Gastrocnemius medialis (tissue), 4 donors: ENCODE results near the gene MARCHF10. TPM values are rescaled to one million over a fixed set of nuclear protein-coding genes. Genes with fewer than 3 reads are reported as not detected.

ENCODE experiments used
- ATAC-seq, 2 donors: fragments of 150-250 bp; one replicate each; pipeline ENCODE4 v1.9.1; 2016
- DNase-seq, 2 donors: peaks; one replicate each; pipeline ENCODE4 v3.0.0-alpha.2; 2019
- H3K27ac ChIP-seq, 4 donors: fragments of 200-600 bp; sonication (generic); 1 replicate in 1 of 4; 2 replicates in 3 of 4; pipeline ENCODE4 v1.5.1; 2016 to 2018; ENCODE audit warnings: mild to moderate bottlenecking in 2 of 4, moderate library complexity in 1 of 4
- H3K27me3 ChIP-seq, 3 donors: fragments of 200-600 bp; sonication (generic) in 2 of 3; 1 replicate in 1 of 3; 2 replicates in 2 of 3; pipeline versions ENCODE4 v1.5.1 to v1.6.0; 2016 to 2019; ENCODE audit warnings: mild to moderate bottlenecking in 1 of 3, moderate library complexity in 1 of 3
- H3K36me3 ChIP-seq, 2 donors: fragments of 200-600 bp; sonication (generic) in 1 of 2; one replicate each; pipeline ENCODE4 v1.5.1; 2017 to 2018
- H3K4me1 ChIP-seq, 2 donors: fragments of 200-600 bp; sonication (generic) in 1 of 2; one replicate each; pipeline ENCODE4 v1.5.1; 2016 to 2017; ENCODE audit warnings: mild to moderate bottlenecking in 2 of 2
- H3K4me3 ChIP-seq, 4 donors: fragments of 200-600 bp; sonication (generic) in 3 of 4; 1 replicate in 1 of 4; 2 replicates in 3 of 4; pipeline ENCODE4 v1.5.1; 2016 to 2019; ENCODE audit warnings: mild to moderate bottlenecking in 2 of 4
- H3K9me3 ChIP-seq, 3 donors: fragments of 200-600 bp; sonication (generic) in 2 of 3; 1 replicate in 1 of 3; 2 replicates in 2 of 3; pipeline ENCODE4 v1.5.1; 2016 to 2019
- CTCF ChIP-seq, 5 experiments: fragments of 450-650 bp in 3 of 5; fragments of 200-600 bp in 2 of 5; sonication (generic) in 2 of 5; IDR thresholded peaks in 4 of 5; conservative IDR thresholded peaks in 1 of 5; 1 replicate in 4 of 5; 2 replicates in 1 of 5; pipeline ENCODE4 v1.5.1; 2016 to 2019; ENCODE audit warnings: antibody characterized with exemption in 5 of 5, mild to moderate bottlenecking in 3 of 5, moderate library complexity in 3 of 5
- POLR2A ChIP-seq, 2 donors: fragments of 450-650 bp; IDR thresholded peaks; one replicate each; pipeline ENCODE4 v1.6.1; 2017; ENCODE audit warnings: antibody characterized with exemption in 2 of 2, mild to moderate bottlenecking in 2 of 2, moderate library complexity in 2 of 2
- in situ Hi-C, 4 donors: fragments of 200-750 bp; cut with MboI; loops; one replicate each; pipeline versions ENCODE4 v1.15.0 to v1.8.0; 2017; ENCODE audit warnings: low sequenced_read_pairs in 4 of 4
- intact Hi-C: fragments of 100-400 bp; cut with DNase I; formaldehyde crosslinking; loops from one replicate; pipeline ENCODE4 v1.15.1; 2023; ENCODE audit warnings: low total_unique reads
- total RNA-seq, 4 donors: library from RNA; depleted of rRNA; stranded (reverse); fragments of >200 nt; gene quantifications; one replicate each; pipeline versions ENCODE4 v1.1.0 to v1.2.3, GENCODE V29; 2016

Gene MARCHF10
- total RNA-seq, 4 donors from 2014 or later, result not detected

- H3K27me3 ChIP-seq, result peaks cover 0 to 2% (median 0%) of the 10 kb centered on the region in 3 donors
- no peak overlapping the region for H3K27ac ChIP-seq
- H3K9me3 ChIP-seq, result no peaks in the 10 kb centered on the region
- intact Hi-C loops, result no loop called here
- H3K4me3 ChIP-seq, result no peak overlapping the region
- ATAC-seq (no peak), DNase-seq (no peak)
- H3K36me3 ChIP-seq, result no peaks in the 10 kb centered on the region
- H3K4me1 ChIP-seq, result no peaks in the 10 kb centered on the region
- in situ Hi-C loops, result no loop called here
- TF ChIP-seq CTCF (IDR thresholded peaks at IDR 0.05 in 4 of 5, conservative IDR thresholded peaks at IDR 0.05 in 1 of 5), result no peak
- no peak for TF ChIP-seq POLR2A (IDR thresholded peaks at IDR 0.05)
Observed at GRCh38 chr17:62796291-62796690, 11.8 kb downstream of the MARCHF10 start.

GRCh38 chr17:62794666-62794971 lies 13.5 kb downstream of the MARCHF10 start:
- H3K4me1 ChIP-seq, result no peaks in the 10 kb centered on the region
- peaks cover 0 to 2% (median 0%) of the 10 kb centered on the region in 3 donors for H3K27me3 ChIP-seq
- intact Hi-C loops (no loop called here), in situ Hi-C loops (no loop called here)
- DNase-seq, result no peak
- no peaks in the 10 kb centered on the region for H3K9me3 ChIP-seq
- H3K4me3 ChIP-seq, result no peak overlapping the region
- TF ChIP-seq CTCF (IDR thresholded peaks at IDR 0.05 in 4 of 5, conservative IDR thresholded peaks at IDR 0.05 in 1 of 5), result no peak
- no peak for TF ChIP-seq POLR2A (IDR thresholded peaks at IDR 0.05)
- H3K27ac ChIP-seq, result no peak overlapping the region
- no peak for ATAC-seq
- H3K36me3 ChIP-seq, result no peaks in the 10 kb centered on the region

GRCh38 chr17:62793919-62794665 lies 14.0 kb downstream of the MARCHF10 start:
- peaks cover 0 to 2% (median 0%) of the 10 kb centered on the region in 3 donors for H3K27me3 ChIP-seq
- H3K4me3 ChIP-seq, result no peak overlapping the region
- no peak overlapping the region for H3K27ac ChIP-seq
- in situ Hi-C loops (no loop called here), intact Hi-C loops (no loop called here)
- no peaks in the 10 kb centered on the region for H3K9me3 ChIP-seq
- no peaks in the 10 kb centered on the region for H3K36me3 ChIP-seq
- no peaks in the 10 kb centered on the region for H3K4me1 ChIP-seq
- TF ChIP-seq CTCF (IDR thresholded peaks at IDR 0.05 in 4 of 5, conservative IDR thresholded peaks at IDR 0.05 in 1 of 5) (no peak), POLR2A (IDR thresholded peaks at IDR 0.05) (no peak)
- DNase-seq, result no peak
- no peak for ATAC-seq

- Histone ChIP-seq H3K4me3 (no peak overlapping the region), H3K9me3 (no peaks in the 10 kb centered on the region), H3K36me3 (no peaks in the 10 kb centered on the region), H3K4me1 (no peaks in the 10 kb centered on the region), H3K27me3 (no peaks in the 10 kb centered on the region), H3K27ac (no peak overlapping the region)
- intact Hi-C loops (no loop called here), in situ Hi-C loops (no loop called here)
- DNase-seq (no peak), ATAC-seq (no peak)
- TF ChIP-seq CTCF (IDR thresholded peaks at IDR 0.05 in 4 of 5, conservative IDR thresholded peaks at IDR 0.05 in 1 of 5), result no peak
- TF ChIP-seq POLR2A (IDR thresholded peaks at IDR 0.05), result no peak
Observed at GRCh38 chr17:62792447-62792800, 15.7 kb downstream of the MARCHF10 start.
